H1 (cell line): Measurements from ENCODE around the gene BSN.

Experiments used
- NRF1 ChIP-seq: IDR thresholded peaks from 2 replicates; pipeline ENCODE4 v1.6.1; 2011; ENCODE audit warnings: mild to moderate bottlenecking, low read depth, low read length, improper control_type of control experiment
- TAF1 ChIP-seq: IDR thresholded peaks from 2 replicates; pipeline ENCODE4 v1.6.1; 2011; ENCODE audit warnings: mild to moderate bottlenecking, low read depth, low read length
- TF ChIP-seq, protein P1 (sequence below), 3 experiments: IDR thresholded peaks; 1 replicate in 2 of 3; 2 replicates in 1 of 3; pipeline versions ENCODE4 v1.5.1 to v1.6.1; 2011; ENCODE audit warnings: low read length in 3 of 3, mild to moderate bottlenecking in 3 of 3, inconsistent platforms in 2 of 3, low read depth in 1 of 3, moderate library complexity in 1 of 3; ENCODE audit not compliant: insufficient read depth in 1 of 3; ENCODE audit errors: control extremely low read depth in 1 of 3

DNA sequence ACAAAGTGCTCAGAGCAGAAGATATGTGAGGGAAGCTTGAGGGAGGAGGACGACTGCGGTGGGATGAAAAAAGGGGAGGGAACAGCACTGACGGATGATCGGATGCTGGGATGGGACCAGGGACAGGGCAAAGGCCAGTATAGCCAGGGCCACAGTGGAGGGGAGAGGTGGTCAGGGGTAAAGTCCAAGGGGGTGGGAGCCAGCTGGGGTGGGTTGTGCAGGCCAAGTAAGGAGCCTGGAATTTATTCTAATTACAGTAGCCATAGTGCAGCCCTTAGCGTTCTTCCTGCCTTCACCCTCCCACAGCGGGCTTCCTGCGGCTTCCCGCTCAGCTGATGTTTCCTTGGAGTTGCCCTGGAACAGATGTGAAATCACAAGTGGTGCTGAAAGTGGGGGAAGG, 112.3 kb downstream of the BSN start:
- TF ChIP-seq, protein P1, sequence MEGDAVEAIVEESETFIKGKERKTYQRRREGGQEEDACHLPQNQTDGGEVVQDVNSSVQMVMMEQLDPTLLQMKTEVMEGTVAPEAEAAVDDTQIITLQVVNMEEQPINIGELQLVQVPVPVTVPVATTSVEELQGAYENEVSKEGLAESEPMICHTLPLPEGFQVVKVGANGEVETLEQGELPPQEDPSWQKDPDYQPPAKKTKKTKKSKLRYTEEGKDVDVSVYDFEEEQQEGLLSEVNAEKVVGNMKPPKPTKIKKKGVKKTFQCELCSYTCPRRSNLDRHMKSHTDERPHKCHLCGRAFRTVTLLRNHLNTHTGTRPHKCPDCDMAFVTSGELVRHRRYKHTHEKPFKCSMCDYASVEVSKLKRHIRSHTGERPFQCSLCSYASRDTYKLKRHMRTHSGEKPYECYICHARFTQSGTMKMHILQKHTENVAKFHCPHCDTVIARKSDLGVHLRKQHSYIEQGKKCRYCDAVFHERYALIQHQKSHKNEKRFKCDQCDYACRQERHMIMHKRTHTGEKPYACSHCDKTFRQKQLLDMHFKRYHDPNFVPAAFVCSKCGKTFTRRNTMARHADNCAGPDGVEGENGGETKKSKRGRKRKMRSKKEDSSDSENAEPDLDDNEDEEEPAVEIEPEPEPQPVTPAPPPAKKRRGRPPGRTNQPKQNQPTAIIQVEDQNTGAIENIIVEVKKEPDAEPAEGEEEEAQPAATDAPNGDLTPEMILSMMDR (IDR thresholded peaks at IDR 0.05; ENCODE audit: control extremely low read depth in 1 of 3, insufficient read depth in 1 of 3, low read depth in 1 of 3, low read length in 3 of 3), result no peak
- no peak for TF ChIP-seq TAF1
- no peak for TF ChIP-seq NRF1
